Esophagus mucosa (tissue), 1 donor: ENCODE measurements around the gene PTEN. TPM values are rescaled to one million over a fixed set of nuclear protein-coding genes. Genes with fewer than 3 reads are reported as not detected.

ENCODE experiments used
- ATAC-seq: fragments of 200-7000 bp; cut with Tn5 transposase; one replicate; pipeline ENCODE4 v1.9.1; 2020
- total RNA-seq: library from RNA; stranded (reverse); gene quantifications from one replicate; pipeline ENCODE4 v1.2.4, GENCODE V29; 2023
- donor health status: DM: yes; HTN: yes; CAD: no.

The PTEN gene
- total RNA-seq, 1 donor from 2014 or later, result 77.0 TPM

- ATAC-seq, result no peak
These were observed 120.3 kb downstream of the PTEN start for GRCh38 chr10:87983716-87984115.

GRCh38 chr10:87987206-87987605 is 123.8 kb downstream of the PTEN start:
- no peak for ATAC-seq

GRCh38 chr10:87991946-87992345 is 128.5 kb downstream of the PTEN start:
- no peak for ATAC-seq

GRCh38 chr10:88004451-88004850 is 141.0 kb downstream of the PTEN start:
- ATAC-seq, result no peak

- ATAC-seq, result no peak
These were observed 142.8 kb downstream of the PTEN start for GRCh38 chr10:88006261-88006660.

- no peak for ATAC-seq
These were observed 145.5 kb downstream of the PTEN start for GRCh38 chr10:88008866-88009470.

- ATAC-seq, result no peak
These were observed 149.2 kb downstream of the PTEN start for GRCh38 chr10:88012641-88013040.

GRCh38 chr10:88017781-88018180 is 154.4 kb downstream of the PTEN start:
- ATAC-seq, result no peak

GRCh38 chr10:88019753-88020152 is 156.3 kb downstream of the PTEN start:
- ATAC-seq, result no peak

Other genes starting within 250 kb of the PTEN start
- gene PAPSS2, start 203.7 kb upstream of the PTEN start, total RNA-seq, result 10.4 TPM
- gene ATAD1, start 45.4 kb upstream of the PTEN start, total RNA-seq, result 26.3 TPM
- 0.60 TPM for gene KLLN, start 92 bp upstream of the PTEN start, total RNA-seq